Measurements from ENCODE around the gene TNRC6A.

The TNRC6A gene

DNA sequence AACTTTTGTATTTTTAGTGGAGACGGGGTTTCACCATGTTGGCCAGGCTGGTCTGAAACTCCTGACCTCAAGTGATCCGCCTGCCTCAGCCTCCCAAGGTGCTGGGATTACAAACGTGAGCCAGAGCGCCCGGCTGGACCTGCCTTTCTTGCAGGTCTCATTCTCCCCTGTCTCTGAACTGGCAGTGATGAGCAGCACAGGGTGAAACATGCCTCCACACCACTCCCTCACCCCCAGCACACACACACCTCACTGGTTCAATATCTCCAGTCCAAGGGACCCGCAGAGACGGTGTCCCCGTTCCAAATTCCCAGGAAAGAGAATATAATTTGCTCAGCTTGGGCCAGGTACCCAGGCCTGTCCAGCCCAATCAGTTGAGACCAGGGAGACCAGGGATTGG lies 139.6 kb downstream of the TNRC6A start:
- Histone ChIP-seq H3K27ac (ENCODE audit: low read depth, low read length) (no peak overlapping the region), H4K12ac (ENCODE audit: low read depth, low read length) (no peak overlapping the region), H4K91ac (ENCODE audit: low read depth, low read length) (no peak overlapping the region), H3K79me2 (ENCODE audit: control insufficient read depth, insufficient read depth, low read length, poor library complexity) (no peaks in the 10 kb centered on the region), H3K27me3 (ENCODE audit: insufficient read depth, low read length) (no peaks in the 10 kb centered on the region), H3K4me3 (ENCODE audit: low read depth, low read length) (no peak overlapping the region), H3K4me1 (ENCODE audit: control insufficient read depth in 1 of 2, insufficient read depth in 2 of 2, low read length in 2 of 2) (no peaks in the 10 kb centered on the region), H4K8ac (ENCODE audit: low read depth, low read length) (no peak overlapping the region), H2BK120ac (ENCODE audit: insufficient read depth, low read length, poor library complexity) (no peak overlapping the region), H3K18ac (ENCODE audit: low read length) (no peak overlapping the region), H3K14ac (ENCODE audit: low read length) (no peak overlapping the region), H3K9me3 (ENCODE audit: insufficient read depth, low read depth, low read length) (peaks cover under 1% of the 10 kb centered on the region), H3K79me1 (ENCODE audit: low read length) (no peaks in the 10 kb centered on the region), H2BK12ac (ENCODE audit: low read length) (no peak overlapping the region), H3K9ac (ENCODE audit: low read length) (no peak overlapping the region), H2BK5ac (ENCODE audit: low read depth, low read length, poor library complexity) (no peak overlapping the region), H2AFZ (ENCODE audit: insufficient read depth, low read length, poor library complexity) (no peak overlapping the region), H3K23ac (ENCODE audit: low read length) (no peak overlapping the region), H3K36me3 (ENCODE audit: control insufficient read depth in 1 of 2, insufficient read depth in 2 of 2, low read length in 2 of 2) (no peaks in the 10 kb centered on the region), H3K4ac (ENCODE audit: low read depth, low read length) (no peak overlapping the region), H3K4me2 (ENCODE audit: low read length) (no peak overlapping the region), H2AK5ac (ENCODE audit: low read length) (no peak overlapping the region)
- WGBS (ENCODE audit: extremely low coverage, insufficient coverage, insufficient read length) = no CpG with 5 or more reads among the region's 8 CpGs
- peak in 1 of 2 donors; percentile 26 for DNase-seq

DNA sequence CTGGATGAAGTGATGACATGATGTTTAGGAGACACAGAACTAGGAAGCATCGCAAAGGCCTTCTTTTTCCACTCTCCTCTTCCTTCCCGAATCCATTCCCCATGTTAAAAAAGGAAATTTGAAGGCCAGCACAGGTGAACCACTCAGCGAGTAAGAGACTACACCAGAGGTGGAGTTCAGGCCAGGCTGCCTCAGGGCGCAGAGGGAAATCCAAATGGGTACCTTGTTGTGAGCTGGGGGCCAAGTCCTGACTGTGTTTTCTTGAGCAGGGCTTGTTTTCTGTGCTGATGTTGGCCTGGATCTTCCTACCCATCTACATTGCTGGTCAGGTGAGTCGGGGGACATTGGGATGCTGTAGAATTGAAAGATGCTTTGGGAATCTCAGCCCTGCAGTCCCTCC lies 142.4 kb downstream of the TNRC6A start:
- no peaks in the 10 kb centered on the region for H3K36me3 ChIP-seq (ENCODE audit: control insufficient read depth in 1 of 2, insufficient read depth in 2 of 2, low read length in 2 of 2)
- no peaks in the 10 kb centered on the region for H3K4me1 ChIP-seq (ENCODE audit: control insufficient read depth in 1 of 2, insufficient read depth in 2 of 2, low read length in 2 of 2)
- H4K8ac ChIP-seq (ENCODE audit: low read depth, low read length) = no peak overlapping the region
- H3K4me3 ChIP-seq (ENCODE audit: low read depth, low read length) = no peak overlapping the region
- H4K91ac ChIP-seq (ENCODE audit: low read depth, low read length) = no peak overlapping the region
- H3K4ac ChIP-seq (ENCODE audit: low read depth, low read length) = no peak overlapping the region
- no peak overlapping the region for H2BK120ac ChIP-seq (ENCODE audit: insufficient read depth, low read length, poor library complexity)
- no peak overlapping the region for H2BK12ac ChIP-seq (ENCODE audit: low read length)
- H2AFZ ChIP-seq (ENCODE audit: insufficient read depth, low read length, poor library complexity) = no peak overlapping the region
- H3K4me2 ChIP-seq (ENCODE audit: low read length) = no peak overlapping the region
- H3K27ac ChIP-seq (ENCODE audit: low read depth, low read length) = no peak overlapping the region
- no peaks in the 10 kb centered on the region for H3K27me3 ChIP-seq (ENCODE audit: insufficient read depth, low read length)
- no peak overlapping the region for H2BK5ac ChIP-seq (ENCODE audit: low read depth, low read length, poor library complexity)
- no peaks in the 10 kb centered on the region for H3K79me2 ChIP-seq (ENCODE audit: control insufficient read depth, insufficient read depth, low read length, poor library complexity)
- H3K23ac ChIP-seq (ENCODE audit: low read length) = peak overlapping the region; percentile 17
- H4K12ac ChIP-seq (ENCODE audit: low read depth, low read length) = no peak overlapping the region
- WGBS (ENCODE audit: extremely low coverage, insufficient coverage, insufficient read length) = no CpG with 5 or more reads among the region's 5 CpGs
- no peak overlapping the region for H2AK5ac ChIP-seq (ENCODE audit: low read length)
- H3K18ac ChIP-seq (ENCODE audit: low read length) = no peak overlapping the region
- H3K9me3 ChIP-seq (ENCODE audit: insufficient read depth, low read depth, low read length) = no peaks in the 10 kb centered on the region
- H3K9ac ChIP-seq (ENCODE audit: low read length) = peak overlapping the region; percentile 4
- H3K79me1 ChIP-seq (ENCODE audit: low read length) = no peaks in the 10 kb centered on the region
- H3K14ac ChIP-seq (ENCODE audit: low read length) = no peak overlapping the region
- no peak for DNase-seq

DNA sequence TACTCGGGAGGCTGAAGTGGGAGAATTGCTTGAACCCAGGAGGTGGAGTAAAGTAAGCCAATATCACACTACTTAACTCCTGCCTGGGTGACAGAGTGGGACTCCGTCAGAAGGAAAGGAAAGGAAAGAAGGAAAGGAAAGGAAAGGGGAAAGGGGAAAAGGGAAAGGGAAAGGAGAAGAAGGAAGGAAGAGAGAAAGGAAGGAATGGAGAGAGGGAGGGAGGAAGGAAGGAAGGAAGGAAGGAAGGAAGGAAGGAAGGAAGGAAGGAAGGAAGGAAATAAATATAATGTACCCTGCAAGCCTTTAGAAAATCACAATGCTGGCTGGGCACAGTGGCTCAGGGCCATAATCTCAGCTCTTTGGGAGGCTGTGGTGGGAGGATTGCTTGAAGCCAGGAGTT lies 143.6 kb downstream of the TNRC6A start:
- no CpG with 5 or more reads among the region's 2 CpGs for WGBS (ENCODE audit: extremely low coverage, insufficient coverage, insufficient read length)
- Histone ChIP-seq H4K8ac (ENCODE audit: low read depth, low read length) (no peak overlapping the region), H3K9me3 (ENCODE audit: insufficient read depth, low read depth, low read length) (no peaks in the 10 kb centered on the region), H3K27ac (ENCODE audit: low read depth, low read length) (no peak overlapping the region), H3K4ac (ENCODE audit: low read depth, low read length) (no peak overlapping the region), H3K36me3 (ENCODE audit: control insufficient read depth in 1 of 2, insufficient read depth in 2 of 2, low read length in 2 of 2) (no peaks in the 10 kb centered on the region), H3K4me1 (ENCODE audit: control insufficient read depth in 1 of 2, insufficient read depth in 2 of 2, low read length in 2 of 2) (no peaks in the 10 kb centered on the region), H4K91ac (ENCODE audit: low read depth, low read length) (no peak overlapping the region), H3K23ac (ENCODE audit: low read length) (no peak overlapping the region), H3K4me3 (ENCODE audit: low read depth, low read length) (no peak overlapping the region), H3K18ac (ENCODE audit: low read length) (no peak overlapping the region), H3K4me2 (ENCODE audit: low read length) (no peak overlapping the region), H2BK12ac (ENCODE audit: low read length) (no peak overlapping the region), H3K14ac (ENCODE audit: low read length) (no peak overlapping the region), H2AK5ac (ENCODE audit: low read length) (no peak overlapping the region), H3K27me3 (ENCODE audit: insufficient read depth, low read length) (no peaks in the 10 kb centered on the region), H2AFZ (ENCODE audit: insufficient read depth, low read length, poor library complexity) (no peak overlapping the region), H3K79me2 (ENCODE audit: control insufficient read depth, insufficient read depth, low read length, poor library complexity) (no peaks in the 10 kb centered on the region), H2BK5ac (ENCODE audit: low read depth, low read length, poor library complexity) (no peak overlapping the region), H4K12ac (ENCODE audit: low read depth, low read length) (no peak overlapping the region), H2BK120ac (ENCODE audit: insufficient read depth, low read length, poor library complexity) (no peak overlapping the region), H3K9ac (ENCODE audit: low read length) (no peak overlapping the region), H3K79me1 (ENCODE audit: low read length) (no peaks in the 10 kb centered on the region)
- no peak for DNase-seq

DNA sequence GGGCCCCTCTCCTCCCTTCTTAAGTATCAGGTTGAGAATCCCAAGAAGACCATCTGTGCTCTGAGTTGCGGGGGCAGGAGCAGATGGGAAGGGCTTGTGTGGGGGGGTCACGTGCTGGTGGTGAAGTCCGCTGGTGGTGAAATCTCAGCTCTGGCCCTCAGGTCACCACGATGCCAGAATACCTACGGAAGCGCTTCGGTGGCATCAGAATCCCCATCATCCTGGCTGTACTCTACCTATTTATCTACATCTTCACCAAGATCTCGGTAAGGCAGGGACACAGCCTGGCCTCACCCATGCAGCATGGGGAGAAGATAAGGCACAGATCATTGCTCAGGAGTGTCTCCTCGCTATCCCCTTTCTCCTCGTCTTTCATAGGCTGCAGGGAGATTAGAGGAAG lies 146.0 kb downstream of the TNRC6A start:
- H3K14ac ChIP-seq (ENCODE audit: low read length) = no peak overlapping the region
- H3K79me1 ChIP-seq (ENCODE audit: low read length) = no peaks in the 10 kb centered on the region
- H4K12ac ChIP-seq (ENCODE audit: low read depth, low read length) = no peak overlapping the region
- H3K4me1 ChIP-seq (ENCODE audit: control insufficient read depth in 1 of 2, insufficient read depth in 2 of 2, low read length in 2 of 2) = no peaks in the 10 kb centered on the region
- no peak overlapping the region for H4K91ac ChIP-seq (ENCODE audit: low read depth, low read length)
- no peak overlapping the region for H3K4ac ChIP-seq (ENCODE audit: low read depth, low read length)
- no peaks in the 10 kb centered on the region for H3K27me3 ChIP-seq (ENCODE audit: insufficient read depth, low read length)
- H3K4me3 ChIP-seq (ENCODE audit: low read depth, low read length) = no peak overlapping the region
- no peak overlapping the region for H3K4me2 ChIP-seq (ENCODE audit: low read length)
- no peak overlapping the region for H3K23ac ChIP-seq (ENCODE audit: low read length)
- no peak for DNase-seq
- H2AK5ac ChIP-seq (ENCODE audit: low read length) = no peak overlapping the region
- H4K8ac ChIP-seq (ENCODE audit: low read depth, low read length) = no peak overlapping the region
- no peak overlapping the region for H2BK12ac ChIP-seq (ENCODE audit: low read length)
- no peak overlapping the region for H3K18ac ChIP-seq (ENCODE audit: low read length)
- H2AFZ ChIP-seq (ENCODE audit: insufficient read depth, low read length, poor library complexity) = no peak overlapping the region
- H3K9ac ChIP-seq (ENCODE audit: low read length) = no peak overlapping the region
- H2BK120ac ChIP-seq (ENCODE audit: insufficient read depth, low read length, poor library complexity) = no peak overlapping the region
- no peaks in the 10 kb centered on the region for H3K36me3 ChIP-seq (ENCODE audit: control insufficient read depth in 1 of 2, insufficient read depth in 2 of 2, low read length in 2 of 2)
- no peaks in the 10 kb centered on the region for H3K9me3 ChIP-seq (ENCODE audit: insufficient read depth, low read depth, low read length)
- H3K27ac ChIP-seq (ENCODE audit: low read depth, low read length) = no peak overlapping the region
- H3K79me2 ChIP-seq (ENCODE audit: control insufficient read depth, insufficient read depth, low read length, poor library complexity) = no peaks in the 10 kb centered on the region
- no peak overlapping the region for H2BK5ac ChIP-seq (ENCODE audit: low read depth, low read length, poor library complexity)
- WGBS (ENCODE audit: extremely low coverage, insufficient coverage, insufficient read length) = no CpG with 5 or more reads among the region's 10 CpGs

Measured in trophoblast cell (in vitro differentiated cells and primary cell).